Posterior vena cava (tissue), 2 donors: ENCODE results near the gene ICA1L. TPM values are rescaled to one million over a fixed set of nuclear protein-coding genes. Genes with fewer than 3 reads are reported as not detected.
"Not testable (repeated sequence)": the region's sequence is repeated elsewhere in the genome, so short reads cannot be mapped to it uniquely, and the experiment has no call there.

ENCODE experiments used
- DNase-seq: peaks from one replicate; pipeline ENCODE4 v3.0.0-alpha.2; 2020; ENCODE audit warnings: low spot score
- intact Hi-C, 2 donors: fragments of 100-400 bp; cut with DNase I; formaldehyde crosslinking; loops; one replicate each; pipeline versions ENCODE4 v1.14.1 to v1.14.2; 2022 to 2023
- total RNA-seq, 2 donors: library from RNA; stranded (reverse); fragmentation: NEBNext Ultra II Directional; extraction: Animal tissue kit (Norgen Biotek cat#: 25700); gene quantifications; one replicate each; pipeline ENCODE4 v1.2.1, GENCODE V29; 2021
- donor health status: DM: yes; HTN: yes; CAD: no.
- donor health status: DM: yes; HTN: yes; CAD: no.

The ICA1L gene
- total RNA-seq, 2 donors from 2014 or later: 11.1 to 12.0 TPM

- DNase-seq, intact Hi-C loops: not testable (repeated sequence)
These were observed 22.2 kb downstream of the ICA1L start for GRCh38 chr2:202849343-202849742.

- DNase-seq: no peak
- intact Hi-C loops: no loop called here
These were observed 22.8 kb downstream of the ICA1L start for GRCh38 chr2:202848813-202849212.

- intact Hi-C loops: no loop called here
- DNase-seq: no peak
These were observed 23.7 kb downstream of the ICA1L start for GRCh38 chr2:202847693-202848524.

GRCh38 chr2:202844656-202845055, 26.9 kb downstream of the ICA1L start:
- no peak for DNase-seq
- intact Hi-C loops: no loop called here

GRCh38 chr2:202842690-202843089, 28.9 kb downstream of the ICA1L start:
- intact Hi-C loops: no loop called here

GRCh38 chr2:202841090-202841867, 30.3 kb downstream of the ICA1L start:
- no peak for DNase-seq
- intact Hi-C loops: no loop called here

More at GRCh38 chr2:202842690-202843089, 28.9 kb downstream of the ICA1L start:
- no peak for DNase-seq

- no peak for DNase-seq
- intact Hi-C loops: no loop called here
These were observed 40.0 kb downstream of the ICA1L start for GRCh38 chr2:202831242-202832220.

- no peak for DNase-seq
- intact Hi-C loops: no loop called here
These were observed 46.7 kb downstream of the ICA1L start for GRCh38 chr2:202824901-202825300.

- intact Hi-C loops: no loop called here
- no peak for DNase-seq
These were observed 49.2 kb downstream of the ICA1L start for GRCh38 chr2:202822411-202822810.

- DNase-seq: no peak
- intact Hi-C loops: no loop called here
These were observed 50.1 kb downstream of the ICA1L start for GRCh38 chr2:202821206-202822160.

GRCh38 chr2:202818321-202818720, 53.2 kb downstream of the ICA1L start:
- no peak for DNase-seq
- intact Hi-C loops: no loop called here

- DNase-seq: no peak
- intact Hi-C loops: no loop called here
These were observed 53.8 kb downstream of the ICA1L start for GRCh38 chr2:202817771-202818170.

GRCh38 chr2:202815548-202816360, 55.8 kb downstream of the ICA1L start:
- DNase-seq: no peak
- intact Hi-C loops: no loop called here

- intact Hi-C loops: no loop called here
These were observed 57.3 kb downstream of the ICA1L start for GRCh38 chr2:202814226-202814625.

GRCh38 chr2:202813387-202813786, 58.2 kb downstream of the ICA1L start:
- no peak for DNase-seq
- intact Hi-C loops: no loop called here

More at GRCh38 chr2:202814226-202814625, 57.3 kb downstream of the ICA1L start:
- DNase-seq: no peak

- no peak for DNase-seq
- intact Hi-C loops: no loop called here
These were observed 62.8 kb downstream of the ICA1L start for GRCh38 chr2:202808754-202809153.

GRCh38 chr2:202807431-202808138, 64.0 kb downstream of the ICA1L start:
- intact Hi-C loops, DNase-seq: not testable (repeated sequence)
